OCI-LY7 (cell line): ENCODE measurements around the gene DACT2.

Experiments
- EZH2phosphoT487 ChIP-seq: fragments of 200-600 bp; sonication (generic); IDR thresholded peaks from 2 replicates; pipeline ENCODE4 v1.6.1; 2018; ENCODE audit warnings: low read depth, borderline replicate concordance, mild to moderate bottlenecking, mixed run types, antibody characterized with exemption, low read length, moderate library complexity, mixed read lengths
- TF ChIP-seq, protein P1 (sequence below): fragments of 200-600 bp; sonication (generic); conservative IDR thresholded peaks from 2 replicates; pipeline ENCODE4 v1.5.1; 2014; ENCODE audit warnings: mild to moderate bottlenecking, antibody characterized with exemption, low read length, moderate library complexity, mixed read lengths

DNA sequence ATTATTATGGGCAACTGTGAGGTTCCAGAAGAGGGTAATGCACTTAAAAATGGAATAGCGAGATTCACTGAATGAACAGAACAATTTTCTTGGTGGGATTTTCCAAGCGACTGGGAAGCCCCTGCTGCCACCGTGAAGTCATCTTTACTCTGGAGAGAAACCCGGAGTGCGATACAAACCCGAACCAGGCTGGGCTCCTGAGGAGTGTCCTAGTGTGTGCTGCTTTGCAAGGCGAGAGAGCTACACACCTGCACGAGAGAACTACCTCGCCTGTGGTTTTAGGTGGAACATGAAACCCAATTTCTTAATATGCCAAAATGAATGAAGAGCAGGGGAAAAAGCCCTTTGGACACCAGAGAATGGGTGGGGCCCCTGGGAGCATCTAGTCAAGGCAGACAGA, 33.5 kb upstream of the DACT2 start:
- TF ChIP-seq, protein P1, sequence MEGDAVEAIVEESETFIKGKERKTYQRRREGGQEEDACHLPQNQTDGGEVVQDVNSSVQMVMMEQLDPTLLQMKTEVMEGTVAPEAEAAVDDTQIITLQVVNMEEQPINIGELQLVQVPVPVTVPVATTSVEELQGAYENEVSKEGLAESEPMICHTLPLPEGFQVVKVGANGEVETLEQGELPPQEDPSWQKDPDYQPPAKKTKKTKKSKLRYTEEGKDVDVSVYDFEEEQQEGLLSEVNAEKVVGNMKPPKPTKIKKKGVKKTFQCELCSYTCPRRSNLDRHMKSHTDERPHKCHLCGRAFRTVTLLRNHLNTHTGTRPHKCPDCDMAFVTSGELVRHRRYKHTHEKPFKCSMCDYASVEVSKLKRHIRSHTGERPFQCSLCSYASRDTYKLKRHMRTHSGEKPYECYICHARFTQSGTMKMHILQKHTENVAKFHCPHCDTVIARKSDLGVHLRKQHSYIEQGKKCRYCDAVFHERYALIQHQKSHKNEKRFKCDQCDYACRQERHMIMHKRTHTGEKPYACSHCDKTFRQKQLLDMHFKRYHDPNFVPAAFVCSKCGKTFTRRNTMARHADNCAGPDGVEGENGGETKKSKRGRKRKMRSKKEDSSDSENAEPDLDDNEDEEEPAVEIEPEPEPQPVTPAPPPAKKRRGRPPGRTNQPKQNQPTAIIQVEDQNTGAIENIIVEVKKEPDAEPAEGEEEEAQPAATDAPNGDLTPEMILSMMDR: no peak
- TF ChIP-seq EZH2phosphoT487: no peak
